Activated CD4-positive, alpha-beta T cell treated with anti-CD3 and anti-CD28 coated beads, Interleukin-2, Interleukin-6, amounts not matched to agents 100 ng/mL and 50 ng/mL, durations not matched to agents 16 hours and 8 hours (primary cell): Measurements from ENCODE around the gene MKLN1.

ENCODE experiments used
- DNase-seq: peaks from one replicate; pipeline ENCODE4 v3.0.0-alpha.2; 2020

The MKLN1 gene

GRCh38 chr7:131529179-131529578, 201.5 kb downstream of the MKLN1 start:
- no peak for DNase-seq

DNA sequence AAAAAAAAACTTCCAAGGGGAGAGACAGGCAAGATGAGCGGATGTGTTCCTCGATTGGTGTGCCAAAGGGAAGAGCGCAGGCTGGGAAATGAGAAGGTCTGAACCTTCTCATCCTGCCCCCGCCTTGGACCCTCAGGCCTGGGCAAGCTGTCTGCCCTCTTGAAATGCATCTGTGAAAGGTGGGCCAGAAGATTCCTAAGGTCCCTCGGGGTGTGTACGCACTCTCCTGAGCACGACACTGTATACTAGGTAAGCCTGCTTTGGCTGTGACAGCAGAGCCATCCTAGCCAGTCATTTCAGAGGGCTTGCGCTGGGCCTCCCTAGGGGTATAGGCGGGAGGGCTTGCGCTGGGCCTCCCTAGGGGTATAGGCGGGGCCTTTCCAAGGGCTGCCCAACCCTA, 201.9 kb downstream of the MKLN1 start:
- DNase-seq = no peak

- no peak for DNase-seq
Observed at GRCh38 chr7:131530137-131530536, 202.5 kb downstream of the MKLN1 start.

- no peak for DNase-seq
Observed at GRCh38 chr7:131532570-131533091, 205.0 kb downstream of the MKLN1 start.

- DNase-seq = no peak
Observed at GRCh38 chr7:131533151-131533559, 205.5 kb downstream of the MKLN1 start.

DNA sequence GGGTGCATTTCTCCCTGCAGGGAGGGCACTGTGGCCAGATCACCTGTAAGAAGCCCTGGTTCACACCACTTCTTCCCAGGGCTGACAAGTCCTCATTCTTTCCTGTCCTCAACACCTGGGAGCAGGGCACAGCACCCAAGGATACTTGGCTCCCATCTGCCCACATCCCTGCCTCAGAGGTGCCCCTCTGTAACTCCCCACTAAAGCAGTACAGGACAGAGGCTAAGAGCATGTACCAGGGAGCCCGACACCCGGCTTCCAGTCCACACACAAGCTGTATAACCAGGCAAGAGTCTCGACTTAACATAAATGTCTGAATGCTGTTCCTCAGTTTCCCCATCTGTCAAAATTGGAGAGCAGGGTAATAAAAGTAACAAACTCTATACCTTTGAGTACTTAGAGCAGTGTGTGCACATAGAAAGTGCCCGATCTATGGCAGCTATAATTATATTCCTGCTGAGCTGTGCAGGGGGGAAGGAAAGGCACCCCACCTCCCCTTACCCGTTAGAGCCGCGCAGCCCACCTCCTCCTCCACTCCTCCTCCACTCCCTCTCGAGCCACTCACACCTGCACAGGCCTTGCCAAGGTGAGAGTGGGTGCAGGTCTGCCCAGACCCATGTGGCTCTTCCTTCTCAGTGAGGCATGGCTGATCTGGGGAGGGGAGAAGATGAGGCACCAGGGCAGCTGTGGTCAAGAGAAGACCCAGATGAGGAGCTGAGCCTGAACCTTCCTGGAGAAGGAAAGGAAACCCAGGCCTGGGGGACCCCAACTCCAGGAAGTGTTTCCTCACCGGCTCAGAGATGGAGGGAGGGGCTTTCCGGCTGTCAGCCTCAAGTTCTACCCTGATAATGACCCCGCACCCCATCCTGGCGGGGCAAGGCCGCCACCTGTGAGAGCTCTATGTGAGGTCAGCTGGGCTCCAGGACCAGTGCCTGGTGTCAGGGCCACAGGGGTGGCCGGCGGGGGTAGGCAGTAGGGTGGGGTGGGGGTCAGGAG, 206.2 kb downstream of the MKLN1 start:
- no peak for DNase-seq

DNA sequence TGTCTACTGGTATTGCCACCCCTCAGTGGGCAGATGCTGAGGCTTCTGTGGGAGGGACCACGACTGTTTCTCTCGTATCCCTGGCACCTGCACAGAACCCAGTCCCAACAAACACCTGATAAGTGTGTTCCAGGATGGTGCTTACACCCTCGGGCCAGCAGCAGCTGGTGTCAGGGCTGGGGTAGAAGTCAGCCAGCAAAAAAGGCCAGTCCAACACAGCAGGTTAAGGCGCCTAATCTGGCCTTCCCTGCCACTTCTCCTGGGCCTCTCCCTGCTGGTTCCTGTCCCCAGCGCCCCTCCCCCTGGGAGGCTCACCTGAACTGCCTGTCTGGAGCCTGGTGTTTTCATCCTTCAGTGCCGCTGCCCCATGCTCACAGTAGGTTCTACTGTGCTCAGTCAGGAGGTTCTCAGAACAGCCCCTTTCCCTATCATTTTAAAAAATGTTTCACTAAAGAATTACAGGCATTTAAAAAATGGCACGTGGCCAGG, 208.7 kb downstream of the MKLN1 start:
- no peak for DNase-seq

GRCh38 chr7:131537571-131537978, 209.9 kb downstream of the MKLN1 start:
- DNase-seq = no peak

GRCh38 chr7:131538071-131538812, 210.6 kb downstream of the MKLN1 start:
- DNase-seq = no peak

DNA sequence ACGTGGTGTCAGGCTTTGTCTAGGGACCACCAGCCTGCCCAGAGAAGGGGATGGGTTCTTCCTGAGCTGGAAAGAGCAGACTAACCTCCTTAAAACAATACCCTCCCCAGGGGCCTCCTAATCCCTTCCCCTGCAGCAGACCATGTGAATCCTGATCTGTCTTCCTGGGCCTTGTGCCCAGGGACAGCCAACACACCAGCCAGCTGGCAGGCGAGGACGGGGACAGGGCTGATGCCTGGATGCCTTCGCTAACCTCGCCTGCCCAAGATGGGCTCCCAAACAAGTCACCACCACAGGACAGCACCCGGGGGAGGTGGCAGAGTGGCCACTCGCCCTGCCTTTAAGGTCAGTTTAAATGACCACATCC, 211.1 kb downstream of the MKLN1 start:
- no peak for DNase-seq

- DNase-seq = no peak
Observed at GRCh38 chr7:131540491-131541162, 213.0 kb downstream of the MKLN1 start.

- no peak for DNase-seq
Observed at GRCh38 chr7:131543298-131543697, 215.6 kb downstream of the MKLN1 start.

DNA sequence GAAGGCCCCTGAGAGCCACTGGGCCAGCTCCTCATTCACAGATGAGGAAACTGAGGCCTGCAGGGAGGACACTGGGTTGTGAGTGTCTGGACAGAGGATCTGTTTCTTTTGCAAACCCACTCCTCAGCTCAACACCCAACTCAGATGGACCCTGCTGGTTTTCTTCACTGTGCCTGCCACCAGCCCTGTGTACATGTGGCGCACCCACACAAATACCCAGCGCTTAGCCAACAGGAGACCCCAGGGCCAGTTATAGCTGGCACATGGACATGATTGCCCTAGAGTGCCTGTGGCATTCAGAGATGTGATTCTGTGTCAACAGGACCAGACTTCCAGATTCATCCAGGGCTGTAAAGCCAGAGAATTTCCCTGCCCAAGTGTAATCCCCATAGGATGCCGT, 216.3 kb downstream of the MKLN1 start:
- no peak for DNase-seq

GRCh38 chr7:131544449-131545301, 217.0 kb downstream of the MKLN1 start:
- DNase-seq = no peak

- no peak for DNase-seq
Observed at GRCh38 chr7:131546126-131546525, 218.4 kb downstream of the MKLN1 start.
